Keratinocyte (primary cell): ENCODE results near the gene ERI3.

Experiments
- EZH2 ChIP-seq: IDR thresholded peaks from one replicate; pipeline ENCODE4 v1.6.1; 2012; ENCODE audit warnings: inconsistent platforms, mild to moderate bottlenecking, low read length, moderate library complexity
- TF ChIP-seq, protein P1 (sequence below), 3 experiments: IDR thresholded peaks in 1 of 3; conservative IDR thresholded peaks in 1 of 3; optimal IDR thresholded peaks in 1 of 3; 2 replicates in 2 of 3; 3 replicates in 1 of 3; pipeline versions ENCODE3 to v1.5.1; 2011; ENCODE audit warnings: low read length in 3 of 3, mild to moderate bottlenecking in 3 of 3, moderate library complexity in 2 of 3, control low read depth in 1 of 3, inconsistent platforms in 1 of 3; ENCODE audit not compliant: insufficient read depth in 2 of 3; ENCODE audit errors: extremely low read depth in 1 of 3

- TF ChIP-seq, protein P1, sequence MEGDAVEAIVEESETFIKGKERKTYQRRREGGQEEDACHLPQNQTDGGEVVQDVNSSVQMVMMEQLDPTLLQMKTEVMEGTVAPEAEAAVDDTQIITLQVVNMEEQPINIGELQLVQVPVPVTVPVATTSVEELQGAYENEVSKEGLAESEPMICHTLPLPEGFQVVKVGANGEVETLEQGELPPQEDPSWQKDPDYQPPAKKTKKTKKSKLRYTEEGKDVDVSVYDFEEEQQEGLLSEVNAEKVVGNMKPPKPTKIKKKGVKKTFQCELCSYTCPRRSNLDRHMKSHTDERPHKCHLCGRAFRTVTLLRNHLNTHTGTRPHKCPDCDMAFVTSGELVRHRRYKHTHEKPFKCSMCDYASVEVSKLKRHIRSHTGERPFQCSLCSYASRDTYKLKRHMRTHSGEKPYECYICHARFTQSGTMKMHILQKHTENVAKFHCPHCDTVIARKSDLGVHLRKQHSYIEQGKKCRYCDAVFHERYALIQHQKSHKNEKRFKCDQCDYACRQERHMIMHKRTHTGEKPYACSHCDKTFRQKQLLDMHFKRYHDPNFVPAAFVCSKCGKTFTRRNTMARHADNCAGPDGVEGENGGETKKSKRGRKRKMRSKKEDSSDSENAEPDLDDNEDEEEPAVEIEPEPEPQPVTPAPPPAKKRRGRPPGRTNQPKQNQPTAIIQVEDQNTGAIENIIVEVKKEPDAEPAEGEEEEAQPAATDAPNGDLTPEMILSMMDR (optimal IDR thresholded peaks at IDR 0.05 in 1 of 3, IDR thresholded peaks at IDR 0.05 in 1 of 3, conservative IDR thresholded peaks at IDR 0.05 in 1 of 3; ENCODE audit: extremely low read depth in 1 of 3, insufficient read depth in 2 of 3, low read length in 3 of 3) = no peak
- TF ChIP-seq EZH2 = no peak
These were observed 11.4 kb upstream of the ERI3 start for GRCh38 chr1:44366371-44366975.
